Muscle of back (tissue), 11 donors: ENCODE measurements around the gene ARHGAP40. TPM values are rescaled to one million over a fixed set of nuclear protein-coding genes. Genes with fewer than 3 reads are reported as not detected.

ENCODE experiments used
- DNase-seq, 3 donors: peaks; one replicate each; pipeline versions ENCODE4 v3.0.0 to v3.0.0-alpha.2; 2013
- polyA plus RNA-seq, 10 donors: library from polyadenylated mRNA; unstranded; fragments of 120-200 nt; gene quantifications; one replicate each; pipeline ENCODE4 v1.2.1, GENCODE V29; 2013; ENCODE audit not compliant: insufficient read length in 10 of 10

The ARHGAP40 gene
- polyA plus RNA-seq, 10 donors: 0.12 to 0.57 TPM; not detected in 8

DNA sequence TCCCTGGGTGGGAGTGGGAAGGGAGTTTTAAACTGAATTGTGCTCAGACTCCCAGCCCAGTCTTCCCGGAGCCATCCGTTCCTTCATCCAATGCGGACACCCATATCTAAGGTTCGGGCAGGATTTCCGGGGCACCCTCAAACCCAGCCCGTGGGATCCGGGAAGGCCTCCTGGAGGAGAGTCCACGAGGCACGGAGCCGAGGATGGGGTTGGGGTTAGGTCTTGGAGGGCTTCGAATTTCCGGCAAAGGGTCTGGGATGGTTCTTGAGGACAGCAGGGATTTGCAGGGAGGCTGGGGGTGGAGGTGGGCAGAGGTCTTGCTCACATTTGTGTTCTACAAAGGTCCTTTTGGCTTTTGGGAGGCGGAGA is 73.1 kb downstream of the ARHGAP40 start:
- no peak for DNase-seq

GRCh38 chr20:38676576-38676975 is 75.0 kb downstream of the ARHGAP40 start:
- no peak for DNase-seq

DNA sequence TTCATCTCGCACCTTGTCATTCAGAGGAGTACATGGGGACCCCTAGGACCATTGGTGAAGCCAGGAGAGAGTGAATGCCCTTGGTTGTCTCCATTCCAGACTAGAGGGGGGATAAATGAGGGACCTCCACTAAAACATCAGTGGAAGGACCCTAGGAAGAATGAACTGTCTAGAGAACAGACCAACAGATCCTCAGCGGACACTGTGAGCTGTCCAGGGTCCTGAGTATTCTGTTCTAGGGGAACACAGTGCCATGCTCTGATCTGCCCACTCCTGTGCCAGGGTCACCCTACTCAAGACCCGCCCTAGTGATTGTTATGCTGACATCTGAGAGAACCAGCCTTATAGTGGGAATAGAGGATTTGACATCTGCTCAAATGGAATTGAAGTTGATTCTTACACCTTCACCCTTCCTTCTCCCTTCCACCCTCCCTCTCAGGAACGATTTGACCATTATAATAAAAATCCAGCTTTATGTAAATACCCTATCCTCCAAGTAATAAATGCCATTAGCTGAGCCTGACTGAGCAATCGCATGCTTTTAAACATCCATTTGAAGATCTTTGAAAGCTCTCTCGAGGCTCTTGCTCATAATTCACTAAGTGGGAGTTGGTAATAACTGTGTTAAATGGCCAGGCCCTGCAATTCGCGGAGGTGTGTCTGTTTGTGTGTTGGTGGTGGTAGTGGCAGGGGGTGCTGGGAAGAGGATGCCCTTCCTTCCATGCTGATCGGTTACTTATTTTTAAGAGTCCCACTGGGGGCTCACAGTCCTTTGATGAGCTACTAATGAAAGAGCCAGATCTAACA is 79.1 kb downstream of the ARHGAP40 start:
- peak; percentile 31 to 62 (median 41) for DNase-seq

DNA sequence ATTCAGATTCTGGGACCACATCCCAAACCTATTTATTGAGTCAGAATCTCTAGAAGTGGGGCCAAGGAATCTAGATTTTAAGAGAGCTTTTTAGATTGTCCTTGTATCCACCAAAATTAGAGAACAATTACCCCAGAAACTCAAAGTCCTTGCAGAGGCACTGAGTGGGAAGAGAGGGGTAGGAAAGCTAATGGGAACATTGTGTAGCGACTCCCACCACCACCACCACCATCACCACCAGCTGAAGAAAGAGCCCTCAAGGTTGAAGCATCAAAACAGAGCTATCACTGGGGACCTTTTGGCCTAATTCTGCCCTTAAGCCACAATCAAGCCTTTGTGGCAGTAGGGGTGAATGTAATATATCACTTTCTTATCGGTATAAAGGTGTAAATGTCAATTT is 83.7 kb downstream of the ARHGAP40 start:
- DNase-seq: no peak

GRCh38 chr20:38685853-38686473 is 84.4 kb downstream of the ARHGAP40 start:
- DNase-seq: peak; percentile 18 to 75 (median 67)

GRCh38 chr20:38692436-38693411 is 91.1 kb downstream of the ARHGAP40 start:
- peak; percentile 57 to 84 (median 78) for DNase-seq

DNA sequence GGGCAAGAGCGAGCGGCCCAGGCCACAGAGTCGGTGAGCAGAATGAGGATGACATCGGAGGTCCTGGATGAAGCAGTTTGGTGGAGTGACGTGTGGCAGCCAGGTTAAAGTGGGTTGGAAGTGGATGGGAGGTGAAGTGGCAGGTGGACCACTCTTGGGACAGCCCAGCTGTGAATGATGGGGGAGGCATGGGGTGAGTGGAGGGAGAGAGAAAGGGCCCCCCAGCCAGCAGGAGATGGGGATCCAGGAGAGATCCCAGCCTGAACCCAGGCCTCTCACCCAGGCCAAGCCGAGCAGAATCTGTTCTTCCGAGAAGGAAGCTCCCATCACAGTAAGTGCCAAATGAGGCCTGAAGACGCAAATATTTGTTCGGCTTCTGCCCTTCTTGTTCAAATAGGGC is 95.7 kb downstream of the ARHGAP40 start:
- DNase-seq: no peak

GRCh38 chr20:38698541-38698940 is 96.9 kb downstream of the ARHGAP40 start:
- no peak for DNase-seq

DNA sequence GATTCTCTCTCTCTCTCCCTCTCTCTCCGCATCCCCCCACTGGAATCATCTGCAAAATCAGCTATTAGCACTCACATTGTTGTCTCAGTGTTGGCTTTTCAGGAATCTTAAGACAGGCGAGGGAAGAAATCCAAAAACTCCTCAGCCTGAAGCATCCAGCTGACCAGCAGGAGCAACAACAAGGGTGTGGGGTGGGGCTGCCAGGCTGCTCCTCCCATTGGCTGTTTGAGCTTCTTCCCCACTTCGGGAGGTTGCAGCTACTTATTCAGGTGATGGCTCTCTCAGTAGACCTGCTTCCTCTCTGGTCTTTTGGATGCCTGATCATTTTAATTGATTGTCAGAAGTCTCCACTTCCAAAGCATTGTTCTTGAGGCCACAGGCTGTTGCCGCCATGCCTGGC is 98.5 kb downstream of the ARHGAP40 start:
- no peak for DNase-seq

Other genes starting within 250 kb of the ARHGAP40 start
- gene SNHG17, start 166.5 kb upstream of the ARHGAP40 start, polyA plus RNA-seq: 10 to 100 TPM; 15.2 to 29.4 (median 18.8) TPM
- gene RALGAPB, start 129.0 kb upstream of the ARHGAP40 start, polyA plus RNA-seq: 10 to 100 TPM; 14.7 to 27.5 (median 22.7) TPM
- not detected for gene ADIG, start 20.6 kb upstream of the ARHGAP40 start, polyA plus RNA-seq
- not detected for gene SLC32A1, start 122.7 kb downstream of the ARHGAP40 start, polyA plus RNA-seq
- gene ACTR5, start 146.7 kb downstream of the ARHGAP40 start, polyA plus RNA-seq: 1 to 10 TPM; 4.5 to 7.4 (median 5.9) TPM
- 1 to 10 TPM; 3.8 to 7.3 (median 5.4) TPM for gene PPP1R16B, start 203.9 kb downstream of the ARHGAP40 start, polyA plus RNA-seq